Smooth muscle cell (in vitro differentiated cells): ENCODE results near the gene DTL. TPM values are rescaled to one million over a fixed set of nuclear protein-coding genes. Genes with fewer than 3 reads are reported as not detected.

Source experiments
- DNase-seq: peaks from one replicate; lab custom pipeline; 2025; ENCODE audit not compliant: unreplicated experiment; lab: John Stamatoyannopoulos, UW
- H2AFZ ChIP-seq: fragments of 200-600 bp; sonication (generic); 2 replicates; pipeline ENCODE4 v1.6.0; 2016; ENCODE audit warnings: antibody characterized with exemption, low read depth, mild to moderate bottlenecking
- H3F3A ChIP-seq: fragments of 200-600 bp; sonication (generic); 2 replicates; pipeline ENCODE4 v1.6.0; 2017; ENCODE audit warnings: antibody characterized with exemption, low read depth
- H3K27ac ChIP-seq: fragments of 200-600 bp; sonication (generic); 2 replicates; pipeline ENCODE4 v1.5.1; 2016; ENCODE audit warnings: low read depth, mild to moderate bottlenecking
- H3K27me3 ChIP-seq: fragments of 200-600 bp; sonication (generic); 2 replicates; pipeline ENCODE4 v1.6.1; 2016; ENCODE audit warnings: low read depth, mild to moderate bottlenecking
- H3K36me3 ChIP-seq: fragments of 200-600 bp; sonication (generic); 2 replicates; pipeline ENCODE4 v1.5.1; 2016; ENCODE audit warnings: low read depth
- H3K4me1 ChIP-seq: fragments of 200-600 bp; sonication (generic); 2 replicates; pipeline ENCODE4 v1.5.1; 2016; ENCODE audit warnings: low read depth
- H3K4me2 ChIP-seq: fragments of 200-600 bp; sonication (generic); 2 replicates; pipeline ENCODE4 v1.6.0; 2016; ENCODE audit warnings: mild to moderate bottlenecking
- H3K4me3 ChIP-seq: fragments of 200-600 bp; sonication (generic); 2 replicates; pipeline ENCODE4 v1.5.1; 2016; ENCODE audit warnings: mild to moderate bottlenecking
- H3K79me2 ChIP-seq: fragments of 200-600 bp; sonication (generic); 2 replicates; pipeline ENCODE4 v1.6.0; 2016; ENCODE audit warnings: low read depth, mild to moderate bottlenecking
- H3K9ac ChIP-seq: fragments of 200-600 bp; sonication (generic); 2 replicates; pipeline ENCODE4 v1.6.0; 2016; ENCODE audit warnings: low read depth
- H3K9me3 ChIP-seq: fragments of 200-600 bp; sonication (generic); replicated peaks from 2 replicates; pipeline ENCODE4 v1.5.1; 2016; ENCODE audit warnings: low read depth
- H4K20me1 ChIP-seq: fragments of 200-600 bp; sonication (generic); 2 replicates; pipeline ENCODE4 v1.6.0; 2016; ENCODE audit warnings: low read depth
- WGBS: methylation state at CpG from one replicate; pipeline ENCODE4 v1.1.7; 2016; ENCODE audit warnings: low lambda C conversion rate; 5-methylcytosine and 5-hydroxymethylcytosine counted together
- polyA plus RNA-seq: library from polyadenylated mRNA; unstranded; fragments of >200 nt; fragmentation: Nextera tagmentation; extraction: Ambion mirVana; gene quantifications from 2 replicates; pipeline ENCODE4 v1.2.1, GENCODE V29; 2016
- total RNA-seq: library from RNA; depleted of rRNA; stranded (reverse); fragments of >200 nt; gene quantifications from 2 replicates; pipeline ENCODE4 v1.2.3, GENCODE V29; 2014
- TF ChIP-seq, protein P1 (sequence below): fragments of 200-600 bp; sonication (generic); IDR thresholded peaks from 2 replicates; pipeline ENCODE4 v1.5.1; 2017; ENCODE audit warnings: borderline replicate concordance, mild to moderate bottlenecking, antibody characterized with exemption; ENCODE audit not compliant: insufficient read depth, poor library complexity, severe bottlenecking

DTL gene
- total and polyA plus RNA-seq, 2 experiments from 2014 or later = 9.7 to 12.7 TPM

GRCh38 chr1:212119863-212120262 is 84.3 kb downstream of the DTL start:
- TF ChIP-seq, protein P1, sequence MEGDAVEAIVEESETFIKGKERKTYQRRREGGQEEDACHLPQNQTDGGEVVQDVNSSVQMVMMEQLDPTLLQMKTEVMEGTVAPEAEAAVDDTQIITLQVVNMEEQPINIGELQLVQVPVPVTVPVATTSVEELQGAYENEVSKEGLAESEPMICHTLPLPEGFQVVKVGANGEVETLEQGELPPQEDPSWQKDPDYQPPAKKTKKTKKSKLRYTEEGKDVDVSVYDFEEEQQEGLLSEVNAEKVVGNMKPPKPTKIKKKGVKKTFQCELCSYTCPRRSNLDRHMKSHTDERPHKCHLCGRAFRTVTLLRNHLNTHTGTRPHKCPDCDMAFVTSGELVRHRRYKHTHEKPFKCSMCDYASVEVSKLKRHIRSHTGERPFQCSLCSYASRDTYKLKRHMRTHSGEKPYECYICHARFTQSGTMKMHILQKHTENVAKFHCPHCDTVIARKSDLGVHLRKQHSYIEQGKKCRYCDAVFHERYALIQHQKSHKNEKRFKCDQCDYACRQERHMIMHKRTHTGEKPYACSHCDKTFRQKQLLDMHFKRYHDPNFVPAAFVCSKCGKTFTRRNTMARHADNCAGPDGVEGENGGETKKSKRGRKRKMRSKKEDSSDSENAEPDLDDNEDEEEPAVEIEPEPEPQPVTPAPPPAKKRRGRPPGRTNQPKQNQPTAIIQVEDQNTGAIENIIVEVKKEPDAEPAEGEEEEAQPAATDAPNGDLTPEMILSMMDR = no peak
- H3K36me3 ChIP-seq = no peaks in the 10 kb centered on the region
- no peaks in the 10 kb centered on the region for H3K9me3 ChIP-seq
- no peak overlapping the region for H3K9ac ChIP-seq
- no peak overlapping the region for H3K27ac ChIP-seq
- H3F3A ChIP-seq = no peaks in the 10 kb centered on the region
- no peak overlapping the region for H3K4me2 ChIP-seq
- H3K79me2 ChIP-seq = no peaks in the 10 kb centered on the region
- no peak overlapping the region for H2AFZ ChIP-seq
- no peak for DNase-seq
- H4K20me1 ChIP-seq = no peaks in the 10 kb centered on the region
- H3K4me3 ChIP-seq = no peak overlapping the region
- H3K4me1 ChIP-seq = no peaks in the 10 kb centered on the region
- 100% methylated on average over 3 of the region's 3 CpGs for WGBS
- no peaks in the 10 kb centered on the region for H3K27me3 ChIP-seq

GRCh38 chr1:212121779-212122178 is 86.2 kb downstream of the DTL start:
- H3K4me2 ChIP-seq = no peak overlapping the region
- H3F3A ChIP-seq = no peaks in the 10 kb centered on the region
- H3K9me3 ChIP-seq = no peaks in the 10 kb centered on the region
- DNase-seq = no peak
- H3K4me3 ChIP-seq = no peak overlapping the region
- no peak overlapping the region for H3K27ac ChIP-seq
- H3K9ac ChIP-seq = no peak overlapping the region
- H3K27me3 ChIP-seq = no peaks in the 10 kb centered on the region
- 88% methylated on average over 2 of the region's 2 CpGs for WGBS
- TF ChIP-seq, protein P1 = no peak
- H2AFZ ChIP-seq = no peak overlapping the region
- H4K20me1 ChIP-seq = no peaks in the 10 kb centered on the region
- no peaks in the 10 kb centered on the region for H3K36me3 ChIP-seq
- no peaks in the 10 kb centered on the region for H3K4me1 ChIP-seq
- no peaks in the 10 kb centered on the region for H3K79me2 ChIP-seq

DNA sequence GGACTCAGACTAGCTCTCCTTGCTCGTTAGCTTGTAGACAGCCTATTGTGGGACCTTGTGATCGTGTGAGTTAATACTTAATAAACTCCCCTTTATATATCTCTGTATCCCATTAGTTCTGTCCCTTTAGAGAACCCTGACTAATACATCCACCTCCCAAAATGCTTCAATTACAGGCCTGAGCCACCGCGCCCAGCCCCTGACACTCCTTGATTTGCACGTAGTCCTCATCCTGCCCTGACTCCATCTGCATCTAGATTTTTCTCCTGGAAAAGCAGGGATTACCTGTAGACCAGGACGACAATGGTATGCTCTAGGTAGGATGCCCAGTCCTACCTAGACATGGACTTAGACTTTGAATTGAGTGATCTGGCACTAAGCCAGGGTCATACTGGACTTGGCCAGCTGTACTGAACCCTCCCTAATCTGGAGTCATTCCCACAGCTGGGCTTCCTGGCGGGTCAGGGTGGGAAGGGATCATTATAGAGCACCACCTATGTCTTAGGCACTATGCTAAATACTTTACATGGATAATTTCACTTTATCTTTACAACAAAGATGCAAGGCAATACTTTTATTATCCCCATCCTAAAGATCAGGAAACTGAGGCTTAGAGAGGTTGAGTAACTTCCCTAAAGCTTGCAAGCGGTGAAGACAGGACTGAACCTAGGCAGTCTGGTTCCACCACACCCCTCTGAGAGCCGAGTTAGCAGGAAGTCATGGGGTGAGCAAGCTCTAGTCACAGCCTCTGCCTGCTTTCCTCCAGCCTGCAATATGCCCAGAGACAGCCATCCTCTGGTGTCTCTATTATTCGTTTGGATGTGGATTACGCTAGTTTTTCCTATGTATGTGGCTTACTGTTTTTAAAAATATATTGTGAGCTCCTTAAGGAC is 89.4 kb downstream of the DTL start:
- H3K79me2 ChIP-seq = no peaks in the 10 kb centered on the region
- TF ChIP-seq, protein P1 = no peak
- 81% methylated on average over 11 of the region's 11 CpGs for WGBS

DNA sequence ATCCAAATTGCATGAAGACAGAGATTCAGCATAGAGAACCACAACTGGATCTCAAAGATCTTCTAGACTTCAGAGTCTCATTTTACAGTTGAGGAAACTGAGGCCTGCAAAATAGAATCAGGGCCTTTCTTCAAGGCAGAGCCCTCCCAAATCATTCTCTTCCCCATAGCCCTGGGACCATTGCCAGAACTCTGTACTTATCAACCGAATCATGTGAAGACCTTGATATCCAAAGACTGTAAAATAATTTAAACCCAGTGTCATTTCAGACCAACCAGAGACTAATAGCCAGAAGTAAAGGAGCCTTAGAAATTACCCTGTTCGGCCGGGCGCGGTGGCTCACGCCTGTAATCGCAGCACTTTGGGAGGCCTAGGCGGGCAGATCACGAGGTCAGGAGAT is 90.1 kb downstream of the DTL start:
- 98% methylated on average over 9 of the region's 9 CpGs for WGBS
- no peaks in the 10 kb centered on the region for H3K9me3 ChIP-seq
- no peaks in the 10 kb centered on the region for H3K36me3 ChIP-seq
- H3K4me2 ChIP-seq = no peak overlapping the region
- TF ChIP-seq, protein P1 = no peak
- H3K4me1 ChIP-seq = no peaks in the 10 kb centered on the region
- H3K9ac ChIP-seq = no peak overlapping the region
- no peak overlapping the region for H3K27ac ChIP-seq
- no peak overlapping the region for H2AFZ ChIP-seq
- H3F3A ChIP-seq = no peaks in the 10 kb centered on the region
- no peaks in the 10 kb centered on the region for H3K27me3 ChIP-seq
- H4K20me1 ChIP-seq = no peaks in the 10 kb centered on the region
- DNase-seq = no peak
- H3K79me2 ChIP-seq = no peaks in the 10 kb centered on the region
- no peak overlapping the region for H3K4me3 ChIP-seq

More for the DNA sequence above, 89.4 kb downstream of the DTL start:
- Histone ChIP-seq H3K4me1 (no peaks in the 10 kb centered on the region), H3F3A (no peaks in the 10 kb centered on the region), H3K27ac (no peak overlapping the region), H4K20me1 (no peaks in the 10 kb centered on the region), H3K9me3 (no peaks in the 10 kb centered on the region), H3K4me3 (no peak overlapping the region), H3K36me3 (no peaks in the 10 kb centered on the region), H2AFZ (no peak overlapping the region), H3K9ac (no peak overlapping the region), H3K4me2 (no peak overlapping the region), H3K27me3 (no peaks in the 10 kb centered on the region)
- no peak for DNase-seq
